HG02981 (cell line): ENCODE measurements around the gene PCNX2.

Source experiments
- ATAC-seq: cut with Tn5 transposase; IDR thresholded peaks from one replicate; pipeline ENCODE4 v1.9.1; 2021; ENCODE audit warnings: mild to moderate bottlenecking, moderate library complexity; ENCODE audit not compliant: unreplicated experiment

PCNX2 gene

DNA sequence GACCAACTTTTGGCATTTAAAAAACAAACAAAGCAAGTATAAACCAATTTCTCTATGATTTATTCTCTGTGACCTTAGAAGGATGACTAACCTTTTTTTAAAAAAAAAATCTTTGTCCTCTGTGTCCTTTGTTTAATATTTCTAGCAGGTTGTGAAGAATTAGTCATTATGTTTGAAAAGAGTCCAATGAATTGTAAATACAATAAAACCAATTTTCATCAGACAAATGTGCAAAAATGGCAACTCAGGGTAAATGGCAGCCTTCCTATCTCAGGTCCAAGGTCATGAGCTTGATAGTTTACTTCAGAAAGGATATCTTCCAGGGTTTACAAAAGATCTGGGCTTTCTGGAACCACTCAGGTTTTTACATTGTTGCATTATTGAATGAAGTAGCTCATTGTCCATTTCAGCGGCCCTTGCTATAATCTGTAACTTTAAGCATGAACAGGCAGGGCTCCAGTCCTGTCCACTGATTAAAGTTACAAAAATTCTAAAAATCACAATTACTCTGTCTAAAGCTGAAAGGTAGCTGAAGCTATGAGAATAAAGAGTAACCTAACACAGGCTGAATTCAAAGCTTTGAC, 20.3 kb upstream of the PCNX2 start:
- ATAC-seq, result no peak

DNA sequence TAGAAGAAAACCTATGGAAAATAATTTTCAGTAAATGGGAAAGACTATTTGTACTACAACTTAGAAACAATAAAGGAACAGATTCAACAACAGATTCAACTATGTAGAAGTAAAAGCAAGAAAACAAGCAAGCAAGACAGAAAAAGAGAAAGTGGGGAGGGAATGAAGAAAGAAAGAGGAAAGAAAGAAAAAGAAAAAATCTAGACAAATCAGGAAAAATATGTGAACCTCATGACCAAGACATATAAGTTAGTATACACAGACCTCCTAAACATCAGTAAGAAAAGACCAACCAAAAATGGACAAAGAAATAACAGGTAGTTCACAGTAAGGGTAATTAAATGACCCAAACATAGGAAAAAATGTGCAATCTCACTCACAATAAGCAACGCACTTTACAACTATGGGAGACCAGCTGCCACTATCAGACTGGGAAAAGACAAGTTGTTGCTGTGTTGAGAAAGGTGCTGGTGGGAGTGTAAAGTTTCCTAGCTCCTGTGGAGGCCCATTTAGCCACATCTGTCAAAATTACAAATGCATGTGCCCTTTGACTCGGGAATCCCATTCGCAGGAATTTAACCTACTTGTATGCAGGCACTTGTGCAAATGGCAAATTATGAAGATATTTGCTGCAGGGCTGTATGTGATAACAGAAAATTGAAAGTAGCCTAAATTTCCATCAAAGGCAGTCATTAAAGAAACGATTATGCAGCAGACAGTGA, 18.1 kb upstream of the PCNX2 start:
- no peak for ATAC-seq

DNA sequence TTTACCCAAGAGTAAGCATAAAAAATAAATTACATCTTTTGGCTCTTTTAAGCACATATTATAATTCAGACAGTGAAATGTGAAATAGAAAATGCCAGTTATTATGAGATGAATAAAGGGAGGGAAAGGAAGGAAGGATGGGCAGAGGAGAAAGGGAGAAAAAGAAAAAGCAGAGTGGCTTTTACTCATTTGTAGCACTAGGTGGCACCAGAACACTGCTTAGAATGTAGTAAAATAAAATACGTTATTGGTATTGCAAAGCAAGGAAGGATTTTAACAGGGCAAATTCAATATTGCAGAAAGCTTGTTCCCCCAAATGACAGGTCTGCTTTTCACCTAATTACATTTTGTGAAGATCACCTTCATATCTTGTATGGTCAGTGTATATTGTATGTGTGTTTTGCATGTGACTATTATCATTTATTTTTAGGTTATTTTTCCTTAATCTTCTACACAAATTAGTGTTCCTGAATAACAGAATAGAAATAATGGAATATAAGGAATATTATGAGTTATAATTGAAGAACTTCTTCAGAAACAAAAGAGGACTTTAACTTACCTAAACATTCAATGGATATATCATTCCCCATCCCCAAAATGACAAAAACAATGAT, 9.1 kb upstream of the PCNX2 start:
- ATAC-seq, result peak; percentile 51

DNA sequence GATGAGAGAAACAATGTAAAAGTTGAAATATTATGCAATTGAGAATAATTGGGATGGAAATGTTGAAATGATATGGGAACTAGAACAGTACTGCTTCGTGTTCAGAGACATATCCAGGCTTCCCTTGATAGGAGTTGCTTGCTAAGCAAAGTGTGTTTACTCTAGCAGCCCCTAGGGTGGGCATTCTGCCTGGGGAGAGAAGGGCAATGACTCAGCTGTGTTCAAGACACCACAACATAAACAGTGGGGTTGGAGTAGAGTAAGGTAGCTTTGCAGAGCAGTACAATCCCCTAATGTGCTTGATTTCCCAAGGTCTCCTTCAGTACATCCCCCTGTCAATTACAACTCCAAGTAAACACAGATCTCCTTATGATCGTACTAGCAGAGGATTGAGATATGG, 4.8 kb upstream of the PCNX2 start:
- ATAC-seq, result no peak

DNA sequence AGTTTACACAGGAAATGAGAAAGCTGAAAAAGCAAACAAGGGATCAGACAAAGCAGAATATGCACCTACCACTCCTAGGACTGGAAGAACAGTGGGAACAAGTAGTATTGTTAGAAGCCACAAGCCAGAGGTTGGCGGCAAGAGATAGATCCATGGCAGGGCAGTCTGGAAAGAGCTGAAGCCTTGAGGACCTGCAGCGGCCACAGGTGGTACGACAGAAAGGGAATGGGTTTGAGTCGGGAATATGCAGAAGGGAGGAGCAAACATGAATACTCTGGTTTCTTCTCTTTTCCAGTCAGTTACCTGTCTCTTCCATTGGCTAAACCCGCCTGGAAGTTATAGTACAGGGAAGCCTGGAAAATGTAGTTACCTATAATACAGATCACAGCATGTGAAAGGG, 3.9 kb upstream of the PCNX2 start:
- ATAC-seq, result no peak

GRCh38 chr1:233295975-233296322, 424 bp upstream of the PCNX2 start:
- ATAC-seq, result no peak

GRCh38 chr1:233294913-233295236, 650 bp downstream of the PCNX2 start:
- ATAC-seq, result peak; percentile 38

- no peak for ATAC-seq
These were observed 1.7 kb downstream of the PCNX2 start for GRCh38 chr1:233293556-233294446.

DNA sequence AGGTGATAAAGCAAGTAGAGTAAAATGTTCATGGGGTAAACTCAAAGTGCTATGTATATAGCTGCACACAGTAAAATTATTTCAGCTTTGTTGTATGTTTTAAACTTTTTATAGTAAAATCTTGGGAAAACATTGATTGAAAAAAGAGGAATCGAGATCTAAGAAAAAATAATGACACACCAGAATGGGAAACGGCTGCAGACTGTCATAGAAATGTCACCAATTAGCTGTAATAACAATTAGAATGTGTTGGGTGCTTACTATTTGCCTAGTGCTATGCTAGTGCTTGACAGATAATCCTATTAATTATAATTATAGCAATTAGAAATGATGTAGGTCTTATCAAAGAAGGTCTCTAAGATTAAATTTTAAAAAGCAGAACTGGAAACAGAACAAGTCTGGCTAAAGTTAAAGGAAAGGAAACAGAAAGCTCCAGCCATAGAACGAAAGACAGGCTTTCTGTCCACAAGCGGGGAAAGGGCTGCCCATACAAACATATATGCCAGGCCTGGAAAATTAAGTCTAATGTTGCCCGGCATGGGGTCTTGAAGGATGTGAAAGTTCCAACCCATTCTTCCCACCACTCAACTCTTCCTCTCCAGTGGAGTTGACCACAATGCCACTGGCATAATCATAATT, 5.0 kb downstream of the PCNX2 start:
- no peak for ATAC-seq

DNA sequence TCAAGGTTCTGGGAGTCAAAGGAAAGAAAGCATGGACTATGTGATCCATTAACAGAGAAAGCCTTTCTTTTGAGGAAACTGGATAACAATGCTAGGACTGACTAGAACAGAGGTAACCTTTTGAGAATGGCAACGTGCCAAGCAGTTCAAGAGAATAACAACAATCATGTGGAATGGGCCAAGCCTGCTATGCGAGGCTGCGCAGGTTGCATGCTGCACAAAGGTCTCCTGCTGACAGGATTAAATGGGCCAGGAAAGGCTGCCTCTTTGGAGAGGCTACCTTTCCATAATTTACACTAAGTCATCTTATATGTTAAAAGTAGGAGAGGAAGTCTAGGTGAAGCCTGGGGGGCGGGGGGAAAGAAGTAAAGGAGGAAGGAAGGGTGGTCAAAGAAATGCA, 5.8 kb downstream of the PCNX2 start:
- ATAC-seq, result no peak

DNA sequence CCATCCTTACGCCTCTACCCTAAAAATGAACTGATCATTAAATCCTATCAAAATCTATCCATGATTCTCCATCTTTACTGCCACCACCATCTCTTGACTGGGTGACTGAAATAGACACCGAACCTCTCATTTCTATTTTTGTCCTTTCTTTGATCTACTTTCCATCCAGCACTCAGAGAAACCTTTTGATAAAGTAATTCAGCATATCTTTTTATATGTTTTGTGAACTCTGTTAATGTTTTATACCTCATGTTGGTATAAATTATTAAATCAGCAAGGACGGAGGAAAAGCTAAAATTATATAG, 13.0 kb downstream of the PCNX2 start:
- no peak for ATAC-seq

- peak; percentile 84 for ATAC-seq
These were observed 13.6 kb downstream of the PCNX2 start for GRCh38 chr1:233281711-233282581.

GRCh38 chr1:233279971-233280370, 15.6 kb downstream of the PCNX2 start:
- ATAC-seq, result no peak

- ATAC-seq, result no peak
These were observed 16.9 kb downstream of the PCNX2 start for GRCh38 chr1:233278631-233279030.

DNA sequence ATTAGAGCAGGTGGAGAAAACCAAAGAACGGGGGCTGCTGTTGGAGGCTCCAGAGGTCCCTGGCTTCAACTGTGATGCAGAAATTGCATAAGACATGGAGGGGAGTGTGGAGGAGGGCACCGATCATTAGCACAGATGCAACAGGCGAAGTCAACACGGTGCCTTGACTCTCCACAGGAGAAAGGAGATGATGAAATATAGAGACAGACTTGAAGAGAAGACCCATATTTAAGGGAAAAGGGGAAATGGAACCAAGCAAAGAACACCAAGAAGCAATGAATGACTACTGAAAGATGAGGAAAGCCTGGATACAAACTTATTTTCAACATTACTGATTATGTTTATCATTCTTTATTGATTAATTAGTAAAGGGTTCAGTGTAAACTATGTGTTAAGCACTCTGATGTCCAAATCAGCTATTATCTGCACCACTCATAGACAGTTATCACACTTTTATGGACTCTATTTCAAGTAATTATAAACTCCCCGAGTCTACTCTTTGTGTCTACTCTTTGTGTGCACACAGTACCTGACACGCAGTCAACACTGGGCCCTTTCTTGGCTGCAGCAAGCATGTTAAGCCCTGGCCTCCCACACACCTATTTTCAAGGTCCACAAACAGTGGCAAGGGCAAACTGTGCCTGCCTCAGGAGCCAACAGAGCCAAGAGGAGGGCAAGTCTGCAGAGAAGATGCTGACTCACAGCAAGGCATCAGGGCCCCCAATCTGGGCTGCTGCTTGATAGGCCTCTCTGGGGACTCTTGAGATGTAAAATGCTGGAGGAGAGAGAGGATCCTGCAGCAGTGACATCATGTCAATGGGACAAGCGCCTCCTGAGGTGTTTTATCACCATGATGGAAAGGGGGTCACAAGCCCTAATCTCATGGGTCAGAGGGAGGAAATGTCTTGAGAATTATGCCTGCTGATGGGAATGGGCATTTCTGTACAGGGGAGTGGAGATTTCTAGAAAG, 17.6 kb downstream of the PCNX2 start:
- no peak for ATAC-seq

- no peak for ATAC-seq
These were observed 25.9 kb downstream of the PCNX2 start for GRCh38 chr1:233269656-233270055.

- peak; percentile 58 for ATAC-seq
These were observed 27.0 kb downstream of the PCNX2 start for GRCh38 chr1:233268389-233269022.

DNA sequence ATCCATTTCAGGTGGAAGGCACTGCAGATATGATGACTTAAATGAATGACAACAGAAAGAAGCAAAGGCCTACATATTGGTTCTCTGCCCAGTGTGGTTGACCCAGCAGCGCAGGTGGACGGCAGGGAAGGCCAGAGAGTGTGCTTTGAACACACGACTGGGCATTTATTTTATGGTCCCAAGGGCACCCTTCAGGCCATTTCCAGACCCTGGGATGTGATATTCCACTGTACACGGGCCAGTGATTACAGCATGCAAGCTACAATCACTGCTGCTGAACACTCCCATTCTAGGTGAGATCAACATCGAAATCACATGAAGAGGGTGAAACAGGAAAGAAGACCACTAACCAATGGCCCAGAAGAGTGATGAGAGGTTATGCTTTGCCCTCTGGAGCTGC, 33.8 kb downstream of the PCNX2 start:
- ATAC-seq, result peak; percentile 1

- peak; percentile 96 for ATAC-seq
These were observed 34.3 kb downstream of the PCNX2 start for GRCh38 chr1:233261206-233261605.
